Suprapubic skin (tissue), 4 donors: Measurements from ENCODE around the gene TUBB2A.

Experiments
- CTCF ChIP-seq, 2 donors: fragments of 200-600 bp in 1 of 2; fragments of 450-650 bp in 1 of 2; sonication (generic) in 1 of 2; IDR thresholded peaks; one replicate each; pipeline ENCODE4 v1.5.1; 2016 to 2019; ENCODE audit warnings: antibody characterized with exemption in 2 of 2, mild to moderate bottlenecking in 1 of 2, moderate library complexity in 1 of 2
- POLR2A ChIP-seq, 2 donors: fragments of 450-650 bp; IDR thresholded peaks; one replicate each; pipeline ENCODE4 v1.6.1; 2017; ENCODE audit warnings: antibody characterized with exemption in 2 of 2, mild to moderate bottlenecking in 2 of 2, moderate library complexity in 2 of 2
- POLR2AphosphoS5 ChIP-seq, 3 donors: sonication (generic); formaldehyde crosslinking; IDR thresholded peaks; one replicate each; pipeline ENCODE4 v1.6.1; 2017; ENCODE audit warnings: antibody characterized with exemption in 3 of 3

DNA sequence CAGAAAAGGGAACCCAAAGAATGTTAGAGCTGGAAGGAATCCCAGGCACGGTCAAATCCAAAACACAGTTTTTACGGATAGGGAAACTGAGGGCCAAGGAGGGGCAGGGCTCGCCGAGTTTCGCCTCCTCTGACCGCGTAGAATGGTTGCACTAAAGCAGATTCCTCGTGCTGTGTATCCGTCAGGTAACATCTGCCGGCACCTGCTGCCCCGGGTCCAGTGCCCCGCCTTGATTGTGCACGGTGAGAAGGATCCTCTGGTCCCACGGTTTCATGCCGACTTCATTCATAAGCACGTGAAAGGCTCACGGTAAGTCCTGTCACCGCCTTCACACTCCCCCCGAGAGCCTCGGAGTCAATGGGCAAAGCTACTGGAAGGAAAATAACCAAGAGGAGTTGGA is 17.1 kb downstream of the TUBB2A start:
- TF ChIP-seq CTCF (IDR thresholded peaks at IDR 0.05) (no peak), POLR2A (IDR thresholded peaks at IDR 0.05) (no peak), POLR2AphosphoS5 (IDR thresholded peaks at IDR 0.05) (no peak)
